HEK293 (cell line): ENCODE results near the gene CWF19L2.

Experiments used
- CTCF ChIA-PET: fragments of 350-600 bp; formaldehyde crosslinking; extraction: SDS; loops from one replicate; lab custom pipeline; 2021; ENCODE audit warnings: antibody characterized with exemption; lab: Yijun Ruan, JAX
- POLR2A ChIA-PET: fragments of 300-600 bp; formaldehyde crosslinking; extraction: SDS; loops from one replicate; lab custom pipeline; 2020; ENCODE audit warnings: antibody characterized with exemption, inconsistent platforms; lab: Yijun Ruan, JAX
- H3K27ac ChIP-seq: fragments of 200-500 bp; sonication (Bioruptor generic); 2 replicates; pipeline ENCODE4 v1.5.1; 2014; ENCODE audit warnings: low read depth, low read length, control low read depth, inconsistent platforms; ENCODE audit errors: extremely low read depth
- H3K36me3 ChIP-seq, 2 experiments: fragments of 200-500 bp in 1 of 2; sonication (Bioruptor generic) in 1 of 2; 1 replicate in 1 of 2; 2 replicates in 1 of 2; pipeline ENCODE4 v1.5.1; 2014 to 2017; ENCODE audit warnings: inconsistent platforms in 2 of 2, low read length in 2 of 2; ENCODE audit not compliant: control insufficient read depth in 2 of 2, insufficient read depth in 1 of 2
- H3K4me1 ChIP-seq: fragments of 200-500 bp; sonication (Bioruptor generic); 2 replicates; pipeline ENCODE4 v1.5.1; 2014; ENCODE audit warnings: mild to moderate bottlenecking, low read length, inconsistent platforms; ENCODE audit not compliant: control insufficient read depth, insufficient read depth
- H3K4me3 ChIP-seq: 2 replicates; pipeline ENCODE4 v1.5.1; 2011; ENCODE audit warnings: low read depth, mild to moderate bottlenecking, control low read depth, low read length, moderate library complexity
- H3K9me3 ChIP-seq: fragments of 200-500 bp; sonication (Bioruptor generic); 2 replicates; pipeline ENCODE4 v1.5.1; 2014; ENCODE audit warnings: low read depth, low read length, inconsistent platforms; ENCODE audit not compliant: control insufficient read depth, insufficient read depth
- FEZF1 ChIP-seq: fragments of 450-650 bp; formaldehyde crosslinking; IDR thresholded peaks from 2 replicates; pipeline ENCODE4 v1.5.1; 2016; ENCODE audit warnings: missing biosample characterization, missing genetic modification characterization
- KLF1 ChIP-seq: fragments of 450-650 bp; formaldehyde crosslinking; IDR thresholded peaks from 2 replicates; pipeline ENCODE4 v1.5.1; 2016; ENCODE audit warnings: missing biosample characterization, missing genetic modification characterization
- RBAK ChIP-seq: fragments of 450-650 bp; formaldehyde crosslinking; IDR thresholded peaks from 2 replicates; pipeline ENCODE4 v1.5.1; 2016; ENCODE audit warnings: missing biosample characterization, missing genetic modification characterization
- WT1 ChIP-seq: fragments of 450-650 bp; formaldehyde crosslinking; IDR thresholded peaks from 2 replicates; pipeline ENCODE4 v1.5.1; 2016; ENCODE audit warnings: missing biosample characterization, missing genetic modification characterization
- ZBTB44 ChIP-seq: fragments of 450-650 bp; IDR thresholded peaks from 2 replicates; pipeline ENCODE4 v1.5.1; 2018; ENCODE audit warnings: missing biosample characterization, mild to moderate bottlenecking, missing genetic modification characterization
- ZBTB8A ChIP-seq: fragments of 450-650 bp; formaldehyde crosslinking; IDR thresholded peaks from 2 replicates; pipeline ENCODE4 v1.5.1; 2016; ENCODE audit warnings: missing biosample characterization, missing genetic modification characterization
- ZFP41 ChIP-seq: fragments of 450-650 bp; formaldehyde crosslinking; IDR thresholded peaks from 2 replicates; pipeline ENCODE4 v1.5.1; 2016; ENCODE audit warnings: missing biosample characterization, missing genetic modification characterization, borderline replicate concordance
- ZNF112 ChIP-seq: fragments of 450-650 bp; formaldehyde crosslinking; IDR thresholded peaks from 2 replicates; pipeline ENCODE4 v1.5.0; 2017; ENCODE audit warnings: missing biosample characterization, missing genetic modification characterization
- ZNF133 ChIP-seq: fragments of 450-650 bp; formaldehyde crosslinking; IDR thresholded peaks from 2 replicates; pipeline ENCODE4 v1.5.1; 2016; ENCODE audit warnings: missing biosample characterization, missing genetic modification characterization
- ZNF16 ChIP-seq: fragments of 450-650 bp; formaldehyde crosslinking; IDR thresholded peaks from 2 replicates; pipeline ENCODE4 v1.5.1; 2016; ENCODE audit warnings: low read depth, missing biosample characterization, missing genetic modification characterization
- ZNF175 ChIP-seq: fragments of 450-650 bp; formaldehyde crosslinking; IDR thresholded peaks from 2 replicates; pipeline ENCODE4 v1.5.1; 2016; ENCODE audit warnings: missing biosample characterization, missing genetic modification characterization
- ZNF19 ChIP-seq: fragments of 450-650 bp; formaldehyde crosslinking; IDR thresholded peaks from 2 replicates; pipeline ENCODE4; 2016; ENCODE audit warnings: missing biosample characterization, missing genetic modification characterization, low read depth
- ZNF274 ChIP-seq, 2 experiments: fragments of 200-500 bp in 1 of 2; fragments of 450-650 bp in 1 of 2; sonication (Bioruptor generic) in 1 of 2; formaldehyde crosslinking in 1 of 2; IDR thresholded peaks; 2 replicates each; pipeline versions ENCODE4 v1.5.1 to v1.6.1; 2014 to 2016; ENCODE audit warnings: borderline replicate concordance in 1 of 2, inconsistent platforms in 1 of 2, low read length in 1 of 2, missing biosample characterization in 1 of 2, missing genetic modification characterization in 1 of 2
- ZNF302 ChIP-seq: fragments of 450-650 bp; formaldehyde crosslinking; IDR thresholded peaks from 2 replicates; pipeline ENCODE4 v1.5.1; 2016; ENCODE audit warnings: missing biosample characterization, missing genetic modification characterization, low read depth
- ZNF394 ChIP-seq: fragments of 450-650 bp; formaldehyde crosslinking; IDR thresholded peaks from 2 replicates; pipeline ENCODE4 v1.5.1; 2016; ENCODE audit warnings: missing biosample characterization, missing genetic modification characterization, mild to moderate bottlenecking, moderate library complexity, borderline replicate concordance
- ZNF423 ChIP-seq: fragments of 450-650 bp; formaldehyde crosslinking; IDR thresholded peaks from 2 replicates; pipeline ENCODE4 v1.5.1; 2016; ENCODE audit warnings: missing biosample characterization, missing genetic modification characterization
- ZNF426 ChIP-seq: fragments of 450-650 bp; formaldehyde crosslinking; IDR thresholded peaks from 2 replicates; pipeline ENCODE4 v1.5.1; 2017; ENCODE audit warnings: missing biosample characterization, missing genetic modification characterization, mild to moderate bottlenecking, inconsistent platforms, moderate library complexity
- ZNF488 ChIP-seq: fragments of 450-650 bp; formaldehyde crosslinking; IDR thresholded peaks from 2 replicates; pipeline ENCODE4 v1.5.1; 2016; ENCODE audit warnings: missing biosample characterization, missing genetic modification characterization
- ZNF514 ChIP-seq: fragments of 450-650 bp; formaldehyde crosslinking; IDR thresholded peaks from 2 replicates; pipeline ENCODE4 v1.5.1; 2016; ENCODE audit warnings: missing biosample characterization, missing genetic modification characterization
- ZNF521 ChIP-seq: fragments of 450-650 bp; formaldehyde crosslinking; IDR thresholded peaks from 2 replicates; pipeline ENCODE4 v1.5.1; 2017; ENCODE audit warnings: missing biosample characterization, mild to moderate bottlenecking, missing genetic modification characterization
- ZNF596 ChIP-seq: fragments of 450-650 bp; IDR thresholded peaks from 2 replicates; pipeline ENCODE4 v1.5.0; 2018; ENCODE audit warnings: missing biosample characterization, mild to moderate bottlenecking, missing genetic modification characterization, moderate library complexity
- ZNF626 ChIP-seq: fragments of 450-650 bp; sonication (Bioruptor Pico); formaldehyde crosslinking; IDR thresholded peaks from 2 replicates; pipeline ENCODE4 v1.5.1; 2018; ENCODE audit warnings: missing biosample characterization, missing genetic modification characterization, inconsistent platforms
- ZNF664 ChIP-seq: fragments of 450-650 bp; formaldehyde crosslinking; IDR thresholded peaks from 2 replicates; pipeline ENCODE4 v1.5.1; 2016; ENCODE audit warnings: missing biosample characterization, missing genetic modification characterization
- ZNF677 ChIP-seq: fragments of 450-650 bp; IDR thresholded peaks from 2 replicates; pipeline ENCODE4 v1.5.0; 2018; ENCODE audit warnings: missing biosample characterization, mild to moderate bottlenecking, missing genetic modification characterization, moderate library complexity
- ZNF76 ChIP-seq: fragments of 450-650 bp; formaldehyde crosslinking; IDR thresholded peaks from 2 replicates; pipeline ENCODE4; 2016; ENCODE audit warnings: low read depth, missing biosample characterization, missing genetic modification characterization, borderline replicate concordance
- ZSCAN16 ChIP-seq: fragments of 450-650 bp; formaldehyde crosslinking; IDR thresholded peaks from 2 replicates; pipeline ENCODE4 v1.5.1; 2016; ENCODE audit warnings: missing biosample characterization, missing genetic modification characterization

Gene CWF19L2

DNA sequence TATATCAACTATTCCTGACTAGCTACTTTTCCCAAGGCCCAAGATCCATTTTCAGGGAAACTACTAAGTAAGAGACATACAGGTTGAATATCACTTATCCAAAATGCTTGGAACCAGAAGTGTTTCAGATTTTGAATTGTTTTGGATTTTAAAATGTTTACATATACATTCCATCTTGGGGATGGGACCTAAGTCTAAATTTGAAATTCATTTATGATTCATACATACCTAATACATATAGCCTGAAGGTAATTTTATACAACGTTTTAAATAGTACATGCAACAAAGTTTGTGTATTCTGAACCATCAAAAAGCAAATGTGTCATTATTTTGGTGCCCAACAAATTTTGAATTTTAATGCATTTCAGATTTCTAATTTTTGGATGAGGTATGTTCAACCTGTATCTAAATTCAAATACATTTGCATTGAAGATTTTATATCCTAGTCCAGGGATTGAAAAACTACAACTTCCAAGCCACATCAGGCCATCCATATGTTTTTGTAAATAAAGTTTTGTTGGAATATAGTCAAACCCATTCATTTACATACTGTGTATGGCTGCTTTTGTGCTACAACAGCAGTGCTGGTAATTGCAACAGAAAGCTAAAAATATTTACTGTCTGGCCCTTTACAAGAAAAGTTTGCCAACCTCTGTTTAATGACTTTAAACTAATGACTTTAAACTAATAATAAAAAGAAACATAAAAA is 73.3 kb downstream of the CWF19L2 start:
- Histone ChIP-seq H3K4me3 (no peak overlapping the region), H3K9me3 (no peaks in the 10 kb centered on the region), H3K4me1 (no peaks in the 10 kb centered on the region), H3K36me3 (peaks cover 0 to 6% of the 10 kb centered on the region in 2 experiments; a peak in 1 of 3 replicates), H3K27ac (no peak overlapping the region)
- TF ChIP-seq ZNF664 (tag by site-specific recombination) (no peak), ZNF596 (tag by site-specific recombination) (no peak), ZNF394 (no peak), FEZF1 (tag by site-specific recombination) (no peak), RBAK (tag by site-specific recombination) (no peak), ZNF521 (tag by site-specific recombination) (no peak), ZNF76 (tag by site-specific recombination) (no peak), ZNF677 (tag by site-specific recombination) (no peak), WT1 (tag by site-specific recombination) (no peak), ZNF626 (tag by site-specific recombination) (no peak)
- CTCF ChIA-PET = interaction anchor here (0.6 kb wide), 1 partner anchor 663 kb away, joined by 3 read pairs; no protein-coding TSS in a partner anchor
- POLR2A ChIA-PET = no interaction called here

GRCh38 chr11:107372439-107372838 is 85.2 kb downstream of the CWF19L2 start:
- POLR2A ChIA-PET = no interaction called here
- Histone ChIP-seq H3K9me3 (no peaks in the 10 kb centered on the region), H3K36me3 (no peaks in the 10 kb centered on the region), H3K27ac (no peak overlapping the region), H3K4me1 (no peaks in the 10 kb centered on the region), H3K4me3 (no peak overlapping the region)
- CTCF ChIA-PET = no interaction called here
- TF ChIP-seq ZNF423 = no peak
- TF ChIP-seq ZNF426 (tag by site-specific recombination) = no peak
- no peak for TF ChIP-seq ZNF112
- no peak for TF ChIP-seq KLF1
- TF ChIP-seq ZBTB8A (tag by site-specific recombination) = no peak
- TF ChIP-seq ZNF19 (tag by site-specific recombination) = no peak
- no peak for TF ChIP-seq ZNF16 (tag by site-specific recombination)
- TF ChIP-seq ZNF302 (tag by site-specific recombination) = no peak
- no peak for TF ChIP-seq ZNF514 (tag by site-specific recombination)
- TF ChIP-seq ZNF274 (IDR thresholded peaks at IDR 0.05; ENCODE audit: low read length) = no peak
- TF ChIP-seq ZNF274 (tag by site-specific recombination; IDR thresholded peaks at IDR 0.05; ENCODE audit: borderline replicate concordance) = no peak
- TF ChIP-seq ZNF76 (tag by site-specific recombination) = no peak
- TF ChIP-seq ZFP41 = no peak
- no peak for TF ChIP-seq ZNF626 (tag by site-specific recombination)
- TF ChIP-seq ZNF488 (tag by site-specific recombination) = no peak
- no peak for TF ChIP-seq ZNF133 (tag by site-specific recombination)
- no peak for TF ChIP-seq ZSCAN16 (tag by site-specific recombination)
- no peak for TF ChIP-seq ZNF394
- TF ChIP-seq ZBTB44 (tag by site-specific recombination) = no peak
- no peak for TF ChIP-seq ZNF175
